Measurements from ENCODE around the gene RABL6.

DNA sequence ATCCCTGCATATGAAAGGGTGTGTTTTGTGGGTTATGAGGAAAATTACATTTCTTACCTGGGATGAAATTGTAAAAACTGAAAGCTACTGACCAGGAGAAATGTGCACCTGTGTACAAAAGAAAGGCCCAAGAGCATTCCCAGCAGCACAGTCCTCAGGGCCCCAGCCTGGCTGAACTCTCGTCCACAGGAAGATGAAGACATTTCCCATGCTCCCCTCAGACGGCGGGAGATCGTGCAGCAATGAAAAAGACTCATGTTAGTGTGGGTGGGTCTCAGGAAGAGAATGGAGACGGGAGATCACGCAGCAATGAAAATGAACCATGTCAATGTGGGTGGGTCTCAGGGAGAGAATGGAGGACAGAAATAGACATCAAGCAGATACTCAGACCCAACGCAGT is 30.8 kb upstream of the RABL6 start:
- TF ChIP-seq POLR2AphosphoS5 (IDR thresholded peaks at IDR 0.05; ENCODE audit: borderline replicate concordance, low read depth, low read length) (no peak), EZH2 (IDR thresholded peaks at IDR 0.05) (no peak), FOXP2 (optimal IDR thresholded peaks at IDR 0.05; ENCODE audit: control extremely low read depth, extremely low read length, insufficient read depth) (no peak)

All from SK-N-MC (cell line).